HG03469 (cell line): ENCODE data around the gene RNASE3.
"Not testable (repeated sequence)": the region's sequence is repeated elsewhere in the genome, so short reads cannot be mapped to it uniquely, and the experiment has no call there.

Experiments used
- ATAC-seq: cut with Tn5 transposase; IDR thresholded peaks from one replicate; pipeline ENCODE4 v1.9.1; 2021; ENCODE audit warnings: mild to moderate bottlenecking, moderate library complexity, moderate number of reproducible peaks; ENCODE audit not compliant: unreplicated experiment

RNASE3 gene

GRCh38 chr14:20910822-20911221, 19.6 kb downstream of the RNASE3 start:
- not testable (repeated sequence) for ATAC-seq

DNA sequence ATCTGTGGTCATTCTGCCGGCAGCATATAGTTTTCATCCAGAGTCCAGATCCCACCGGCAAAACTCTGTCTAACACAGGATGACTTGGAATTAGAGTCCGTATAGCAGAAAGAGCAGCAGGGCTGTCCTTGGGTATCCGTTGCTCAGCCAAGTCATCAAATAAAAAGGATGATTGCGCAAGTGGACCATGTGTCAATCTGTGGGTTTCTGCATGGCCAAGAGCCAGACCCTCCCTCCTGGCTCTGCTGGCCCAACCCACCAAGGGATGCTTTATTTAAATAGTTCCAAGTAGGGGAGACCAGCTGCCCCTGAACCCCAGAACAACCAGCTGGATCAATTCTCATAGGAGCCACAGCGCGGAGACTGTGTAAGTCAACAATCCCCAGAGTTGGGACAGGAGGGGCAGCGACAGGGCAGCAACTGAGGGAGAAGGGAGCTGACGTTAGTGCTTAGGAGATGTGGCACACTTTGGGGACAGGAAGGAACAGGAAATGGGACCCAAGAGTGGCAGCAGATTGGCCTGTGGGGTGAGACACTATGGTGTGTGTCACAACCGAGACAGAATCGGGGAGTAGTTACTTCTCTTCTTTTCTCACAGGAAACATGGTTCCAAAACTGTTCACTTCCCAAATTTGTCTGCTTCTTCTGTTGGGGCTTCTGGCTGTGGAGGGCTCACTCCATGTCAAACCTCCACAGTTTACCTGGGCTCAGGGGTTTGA, 28.0 kb downstream of the RNASE3 start:
- ATAC-seq: not testable (repeated sequence)

DNA sequence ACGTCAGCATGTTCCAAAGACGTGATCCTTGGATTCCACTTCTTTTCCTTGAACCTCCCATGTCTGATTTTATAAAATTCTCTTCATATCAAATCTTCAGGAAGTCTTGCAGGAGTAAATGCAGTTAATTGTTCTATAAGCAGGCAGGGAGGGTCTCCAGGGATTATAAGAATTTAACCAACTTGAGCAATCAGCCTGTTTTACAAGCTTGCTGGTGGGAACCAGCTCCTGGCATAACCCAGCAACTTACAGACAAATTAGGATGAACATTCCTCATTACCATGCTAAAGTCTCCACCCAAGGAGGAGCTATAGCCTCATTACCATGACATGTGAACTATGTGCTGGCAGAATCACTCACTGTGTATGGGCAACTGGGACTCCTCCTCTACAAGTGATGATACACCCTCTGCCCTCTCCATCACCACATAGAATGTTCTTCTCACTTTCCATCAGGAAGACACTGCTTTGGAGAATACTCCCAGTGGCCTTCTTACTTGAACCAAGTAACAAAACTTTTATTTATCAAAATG, 32.6 kb downstream of the RNASE3 start:
- not testable (repeated sequence) for ATAC-seq

- no peak for ATAC-seq
Observed at GRCh38 chr14:20934148-20934762, 43.1 kb downstream of the RNASE3 start.

DNA sequence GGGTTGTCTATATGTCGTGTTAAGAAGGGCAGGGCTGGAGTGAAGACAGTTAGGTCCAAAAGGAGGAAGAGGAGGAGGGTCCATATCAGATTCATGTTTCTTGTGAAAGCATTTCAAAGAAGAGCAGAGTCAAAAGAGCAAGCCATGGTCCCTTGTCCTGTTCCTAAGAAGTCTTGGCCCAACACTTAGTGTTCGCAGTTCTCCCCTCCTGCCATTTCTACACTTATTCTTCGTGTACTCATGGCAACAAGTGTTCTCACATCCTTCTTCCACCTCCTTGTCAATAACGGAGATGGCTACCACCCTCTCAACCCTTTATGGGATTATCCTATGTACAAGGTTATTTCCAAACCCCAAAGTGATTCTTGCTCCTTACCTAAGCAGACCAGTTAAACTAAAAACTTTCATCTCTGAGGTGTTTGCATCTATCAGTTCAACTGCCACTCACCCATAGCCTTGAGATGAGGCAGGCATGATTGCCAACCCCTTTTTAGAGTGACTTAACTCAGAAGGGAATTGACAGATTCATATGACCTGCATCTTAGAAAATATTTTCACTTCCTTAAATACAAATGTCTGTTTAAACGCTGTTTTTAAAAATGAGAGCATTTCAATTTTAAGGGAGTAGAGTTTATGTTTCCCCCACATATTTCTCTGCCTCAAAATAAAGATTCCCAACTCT, 44.3 kb downstream of the RNASE3 start:
- no peak for ATAC-seq
